Keratinocyte (primary cell): ENCODE data around the gene FAT1. TPM values are rescaled to one million over a fixed set of nuclear protein-coding genes. Genes with fewer than 3 reads are reported as not detected.

Experiments
- DNase-seq: peaks from one replicate; pipeline ENCODE4 v3.0.0-alpha.2; 2011; ENCODE audit warnings: low read depth, missing footprints, low spot score
- FAIRE-seq: peaks from 2 replicates; lab custom pipeline; 2011; peaks lifted over from hg19 to GRCh38; lab: Jason Lieb, UNC
- H2AFZ ChIP-seq: 2 replicates; pipeline ENCODE4 v1.6.0; 2012; ENCODE audit warnings: low read length, control low read depth, inconsistent platforms; ENCODE audit not compliant: control insufficient read depth
- H3K27ac ChIP-seq: 2 replicates; pipeline ENCODE4 v1.5.1; 2011; ENCODE audit warnings: low read length; ENCODE audit not compliant: control insufficient read depth, insufficient read depth
- H3K27me3 ChIP-seq: 3 replicates; pipeline ENCODE4 v1.6.0; 2011; ENCODE audit warnings: low read length; ENCODE audit not compliant: control insufficient read depth, insufficient read depth; ENCODE audit errors: extremely low read depth
- H3K36me3 ChIP-seq, 2 experiments: 2 replicates in 1 of 2; 3 replicates in 1 of 2; pipeline ENCODE4 v1.5.1; 2011; ENCODE audit warnings: low read length in 2 of 2, mild to moderate bottlenecking in 1 of 2; ENCODE audit not compliant: control insufficient read depth in 2 of 2, insufficient read depth in 2 of 2; ENCODE audit errors: extremely low read depth in 1 of 2
- H3K4me1 ChIP-seq: 3 replicates; pipeline ENCODE4 v1.5.1; 2011; ENCODE audit warnings: low read length; ENCODE audit not compliant: control insufficient read depth, insufficient read depth; ENCODE audit errors: extremely low read depth
- H3K4me2 ChIP-seq: 3 replicates; pipeline ENCODE4 v1.6.0; 2011; ENCODE audit warnings: low read depth, low read length; ENCODE audit not compliant: control insufficient read depth, insufficient read depth; ENCODE audit errors: extremely low read depth
- H3K4me3 ChIP-seq, 3 experiments: fragments of 200-600 bp in 1 of 3; sonication (generic) in 1 of 3; 2 replicates in 2 of 3; 3 replicates in 1 of 3; pipeline ENCODE4 v1.5.1; 2011 to 2016; ENCODE audit warnings: low read length in 3 of 3, mild to moderate bottlenecking in 3 of 3, control low read depth in 2 of 3, inconsistent platforms in 1 of 3, low read depth in 1 of 3, mixed read lengths in 1 of 3, mixed run types in 1 of 3, moderate library complexity in 1 of 3; ENCODE audit not compliant: control insufficient read depth in 2 of 3, insufficient read depth in 2 of 3; ENCODE audit errors: extremely low read depth in 1 of 3
- H3K79me2 ChIP-seq: 2 replicates; pipeline ENCODE4 v1.6.0; 2012; ENCODE audit warnings: low read length; ENCODE audit not compliant: control insufficient read depth, insufficient read depth
- H3K9ac ChIP-seq: 3 replicates; pipeline ENCODE4 v1.6.0; 2011; ENCODE audit warnings: low read length; ENCODE audit not compliant: control insufficient read depth, insufficient read depth; ENCODE audit errors: extremely low read depth
- H3K9me1 ChIP-seq: 3 replicates; pipeline ENCODE4 v1.6.0; 2011; ENCODE audit warnings: low read length; ENCODE audit not compliant: control insufficient read depth, insufficient read depth; ENCODE audit errors: extremely low read depth
- H3K9me3 ChIP-seq: 2 replicates; pipeline ENCODE4 v1.5.1; 2012; ENCODE audit warnings: low read depth, low read length; ENCODE audit not compliant: control insufficient read depth
- H4K20me1 ChIP-seq: 3 replicates; pipeline ENCODE4 v1.6.0; 2011; ENCODE audit warnings: low read length; ENCODE audit not compliant: control insufficient read depth, insufficient read depth; ENCODE audit errors: extremely low read depth
- CTCF ChIP-seq, 3 experiments: IDR thresholded peaks in 1 of 3; conservative IDR thresholded peaks in 1 of 3; optimal IDR thresholded peaks in 1 of 3; 2 replicates in 2 of 3; 3 replicates in 1 of 3; pipeline versions ENCODE3 to v1.5.1; 2011; ENCODE audit warnings: low read length in 3 of 3, mild to moderate bottlenecking in 3 of 3, moderate library complexity in 2 of 3, control low read depth in 1 of 3, inconsistent platforms in 1 of 3; ENCODE audit not compliant: insufficient read depth in 2 of 3; ENCODE audit errors: extremely low read depth in 1 of 3
- EZH2 ChIP-seq: IDR thresholded peaks from one replicate; pipeline ENCODE4 v1.6.1; 2012; ENCODE audit warnings: inconsistent platforms, mild to moderate bottlenecking, low read length, moderate library complexity
- dilution Hi-C: fragments of 300-500 bp; cut with MboI; formaldehyde crosslinking; loops from one replicate; pipeline ENCODE4 v1.7.0; 2020; ENCODE audit warnings: low sequenced_read_pairs; ENCODE audit not compliant: extremely low pct_ligation_motif_present
- polyA plus RNA-seq, 5 experiments: library from polyadenylated mRNA; depleted of rRNA in 3 of 5; stranded (reverse) in 3 of 5; stranded (forward) in 1 of 5; unstranded in 1 of 5; fragments of >200 nt; gene quantifications; 1 replicate in 1 of 5; 2 replicates in 3 of 5; 3 replicates in 1 of 5; pipeline versions ENCODE4 v1.2.1 to v1.2.3, GENCODE V29; 2011 to 2012; ENCODE audit warnings: missing spikeins in 2 of 5, low read depth in 1 of 5, low replicate concordance in 1 of 5

Gene FAT1
- polyA plus RNA-seq, 1 donor (not counting 4 experiments of a cell fraction or from before 2014, with no cell fraction given), result 329 TPM

GRCh38 chr4:186737427-186737826, 13.8 kb upstream of the FAT1 start:
- H3K4me2 ChIP-seq, result no peak overlapping the region

GRCh38 chr4:186736466-186736865, 12.8 kb upstream of the FAT1 start:
- no peaks in the 10 kb centered on the region for H3K79me2 ChIP-seq
- H3K4me1 ChIP-seq, result peaks cover 25% of the 10 kb centered on the region
- FAIRE-seq (peak; percentile 81), DNase-seq (no peak)
- peak overlapping the region; percentile 81 for H3K27ac ChIP-seq
- H3K9ac ChIP-seq, result no peak overlapping the region
- H2AFZ ChIP-seq, result peak overlapping the region; percentile 16
- no peaks in the 10 kb centered on the region for H4K20me1 ChIP-seq
- TF ChIP-seq CTCF (optimal IDR thresholded peaks at IDR 0.05 in 1 of 3, IDR thresholded peaks at IDR 0.05 in 1 of 3, conservative IDR thresholded peaks at IDR 0.05 in 1 of 3; ENCODE audit: extremely low read depth in 1 of 3, insufficient read depth in 2 of 3, low read length in 3 of 3), result no peak
- no peak for TF ChIP-seq EZH2
- H3K9me1 ChIP-seq, result no peaks in the 10 kb centered on the region
- no peak overlapping the region for H3K4me3 ChIP-seq
- H3K4me2 ChIP-seq, result peak overlapping the region; percentile 44
- H3K9me3 ChIP-seq, result no peaks in the 10 kb centered on the region
- dilution Hi-C loops, result no loop called here
- H3K36me3 ChIP-seq, result no peaks in the 10 kb centered on the region
- H3K27me3 ChIP-seq, result no peaks in the 10 kb centered on the region

More at GRCh38 chr4:186737427-186737826, 13.8 kb upstream of the FAT1 start:
- DNase-seq (no peak), FAIRE-seq (peak; percentile 67)
- no peaks in the 10 kb centered on the region for H3K36me3 ChIP-seq
- no peaks in the 10 kb centered on the region for H3K9me3 ChIP-seq
- H2AFZ ChIP-seq, result no peak overlapping the region
- no peak overlapping the region for H3K4me3 ChIP-seq
- no peak overlapping the region for H3K27ac ChIP-seq
- H3K27me3 ChIP-seq, result no peaks in the 10 kb centered on the region
- H3K4me1 ChIP-seq, result peaks cover 25% of the 10 kb centered on the region
- no peaks in the 10 kb centered on the region for H3K9me1 ChIP-seq
- dilution Hi-C loops, result no loop called here
- TF ChIP-seq EZH2 (no peak), CTCF (optimal IDR thresholded peaks at IDR 0.05 in 1 of 3, IDR thresholded peaks at IDR 0.05 in 1 of 3, conservative IDR thresholded peaks at IDR 0.05 in 1 of 3; ENCODE audit: extremely low read depth in 1 of 3, insufficient read depth in 2 of 3, low read length in 3 of 3) (no peak)
- no peaks in the 10 kb centered on the region for H4K20me1 ChIP-seq
- H3K79me2 ChIP-seq, result no peaks in the 10 kb centered on the region
- H3K9ac ChIP-seq, result no peak overlapping the region
